ENCODE results near the gene B3GALNT2.

The B3GALNT2 gene

GRCh38 chr1:235485558-235485957 is 18.7 kb downstream of the B3GALNT2 start:
- no peaks in the 10 kb centered on the region for H3F3A ChIP-seq (ENCODE audit: insufficient read depth, low read length)
- peaks cover 8% of the 10 kb centered on the region; the same call in 1 of the 2 replicates for H3K36me3 ChIP-seq (replicated peaks; ENCODE audit: insufficient read depth, low read length)
- DNase-seq, result no peak
- no peak overlapping the region for H3K4me3 ChIP-seq (ENCODE audit: low read length)
- H3K9me3 ChIP-seq (replicated peaks; ENCODE audit: insufficient read depth, low read length), result no peaks in the 10 kb centered on the region
- H3K27me3 ChIP-seq (replicated peaks; ENCODE audit: insufficient read depth, low read length), result no peaks in the 10 kb centered on the region
- no peaks in the 10 kb centered on the region for H3K4me1 ChIP-seq (ENCODE audit: low read length)
- TF ChIP-seq EZH2 (optimal IDR thresholded peaks at IDR 0.05; ENCODE audit: low read depth, low read length) (no peak), CTCF (IDR thresholded peaks at IDR 0.05; ENCODE audit: low read length) (no peak), EZH2phosphoT487 (IDR thresholded peaks at IDR 0.05; ENCODE audit: low read length) (no peak)
- no peak overlapping the region for H2AFZ ChIP-seq (ENCODE audit: low read length)
- H3K4me2 ChIP-seq (ENCODE audit: low read depth, low read length), result no peak overlapping the region
- no peak overlapping the region for H3K9ac ChIP-seq (ENCODE audit: low read length)
- no peaks in the 10 kb centered on the region for H4K20me1 ChIP-seq (ENCODE audit: insufficient read depth, low read length)
- H3K79me2 ChIP-seq (ENCODE audit: low read length), result no peaks in the 10 kb centered on the region
- no peaks in the 10 kb centered on the region for H3K9me2 ChIP-seq (replicated peaks; ENCODE audit: insufficient read depth, low read length)
- H3K27ac ChIP-seq (ENCODE audit: low read length), result no peak overlapping the region

- Histone ChIP-seq H3F3A (ENCODE audit: insufficient read depth, low read length) (no peaks in the 10 kb centered on the region), H3K27ac (ENCODE audit: low read length) (no peak overlapping the region), H3K4me1 (ENCODE audit: low read length) (no peaks in the 10 kb centered on the region), H3K9me2 (replicated peaks; ENCODE audit: insufficient read depth, low read length) (no peaks in the 10 kb centered on the region), H2AFZ (ENCODE audit: low read length) (no peak overlapping the region), H3K27me3 (replicated peaks; ENCODE audit: insufficient read depth, low read length) (no peaks in the 10 kb centered on the region), H3K4me2 (ENCODE audit: low read depth, low read length) (no peak overlapping the region), H3K36me3 (replicated peaks; ENCODE audit: insufficient read depth, low read length) (peaks cover 14% of the 10 kb centered on the region), H4K20me1 (ENCODE audit: insufficient read depth, low read length) (no peaks in the 10 kb centered on the region), H3K9me3 (replicated peaks; ENCODE audit: insufficient read depth, low read length) (no peaks in the 10 kb centered on the region), H3K79me2 (ENCODE audit: low read length) (no peaks in the 10 kb centered on the region), H3K9ac (ENCODE audit: low read length) (no peak overlapping the region), H3K4me3 (ENCODE audit: low read length) (no peak overlapping the region)
- no peak for TF ChIP-seq EZH2 (optimal IDR thresholded peaks at IDR 0.05; ENCODE audit: low read depth, low read length)
- TF ChIP-seq EZH2phosphoT487 (IDR thresholded peaks at IDR 0.05; ENCODE audit: low read length), result no peak
- TF ChIP-seq CTCF (IDR thresholded peaks at IDR 0.05; ENCODE audit: low read length), result no peak
- no peak for DNase-seq
These were observed 21.2 kb downstream of the B3GALNT2 start for GRCh38 chr1:235483090-235483489.

- H3K9me2 ChIP-seq (replicated peaks; ENCODE audit: insufficient read depth, low read length), result no peaks in the 10 kb centered on the region
- H4K20me1 ChIP-seq (ENCODE audit: insufficient read depth, low read length), result no peaks in the 10 kb centered on the region
- DNase-seq, result no peak
- no peak overlapping the region for H2AFZ ChIP-seq (ENCODE audit: low read length)
- H3K4me1 ChIP-seq (ENCODE audit: low read length), result no peaks in the 10 kb centered on the region
- TF ChIP-seq CTCF (IDR thresholded peaks at IDR 0.05; ENCODE audit: low read length) (no peak), EZH2phosphoT487 (IDR thresholded peaks at IDR 0.05; ENCODE audit: low read length) (no peak), EZH2 (optimal IDR thresholded peaks at IDR 0.05; ENCODE audit: low read depth, low read length) (no peak)
- H3K27ac ChIP-seq (ENCODE audit: low read length), result no peak overlapping the region
- H3K9me3 ChIP-seq (replicated peaks; ENCODE audit: insufficient read depth, low read length), result no peaks in the 10 kb centered on the region
- no peaks in the 10 kb centered on the region for H3K79me2 ChIP-seq (ENCODE audit: low read length)
- no peaks in the 10 kb centered on the region for H3F3A ChIP-seq (ENCODE audit: insufficient read depth, low read length)
- H3K27me3 ChIP-seq (replicated peaks; ENCODE audit: insufficient read depth, low read length), result no peaks in the 10 kb centered on the region
- no peak overlapping the region for H3K4me2 ChIP-seq (ENCODE audit: low read depth, low read length)
- no peak overlapping the region for H3K4me3 ChIP-seq (ENCODE audit: low read length)
- no peak overlapping the region for H3K9ac ChIP-seq (ENCODE audit: low read length)
- H3K36me3 ChIP-seq (replicated peaks; ENCODE audit: insufficient read depth, low read length), result 0 out of 2 replicates have a peak, but pooled peaks cover 2% of the 10 kb centered on the region
These were observed 30.4 kb downstream of the B3GALNT2 start for GRCh38 chr1:235473806-235474205.
